HepG2 (cell line): Measurements from ENCODE around the gene PTPRC. TPM values are rescaled to one million over a fixed set of nuclear protein-coding genes. Genes with fewer than 3 reads are reported as not detected.

Experiments used
- ATAC-seq: fragments of 200-7000 bp; cut with Tn5 transposase; 3 replicates; pipeline ENCODE4 v1.9.1; 2020; ENCODE audit warnings: mild to moderate bottlenecking, moderate library complexity
- BruUV-seq: library from RNA; stranded (reverse); fragments of 400-500 nt; replicated peaks from 2 replicates; lab custom pipeline; 2021; lab: Mats Ljungman, UMichigan
- CTCF ChIA-PET: fragments of 300-600 bp; formaldehyde crosslinking; extraction: SDS; loops from one replicate; lab custom pipeline; 2021; ENCODE audit warnings: low total read pairs, inconsistent platforms, low intra/inter-chr PET ratio; lab: Yijun Ruan, JAX
- POLR2A ChIA-PET: fragments of 350-600 bp; sonication (Branson Sonifier 250); formaldehyde crosslinking; loops from one replicate; lab custom pipeline; 2020; ENCODE audit warnings: antibody characterized with exemption, inconsistent platforms; lab: Yijun Ruan, JAX
- DNase-seq: peaks from one replicate; pipeline ENCODE4 v3.0.0-alpha.2; 2015; ENCODE audit warnings: low spot score
- FAIRE-seq: peaks from 3 replicates; lab custom pipeline; 2011; peaks lifted over from hg19 to GRCh38; lab: Jason Lieb, UNC
- H2AFZ ChIP-seq: one replicate; pipeline ENCODE4 v1.6.1; 2011; ENCODE audit warnings: low read length, inconsistent platforms
- H3K27ac ChIP-seq: fragments of 300-600 bp; 3 replicates; pipeline ENCODE4 v1.8.0; 2011; ENCODE audit warnings: mixed run types, mild to moderate bottlenecking, mixed read lengths, low read length, inconsistent platforms; ENCODE audit not compliant: insufficient read depth; ENCODE audit errors: extremely low read length
- H3K27me3 ChIP-seq, 2 experiments: fragments of 200-600 bp in 1 of 2; 2 replicates in 1 of 2; 3 replicates in 1 of 2; pipeline versions ENCODE4 v1.6.0 to v1.8.0; 2011; ENCODE audit warnings: low read length in 2 of 2, mild to moderate bottlenecking in 2 of 2, moderate library complexity in 2 of 2, inconsistent platforms in 1 of 2; ENCODE audit not compliant: insufficient read depth in 2 of 2, control insufficient read depth in 1 of 2
- H3K36me3 ChIP-seq, 2 experiments: fragments of 200-600 bp in 1 of 2; replicated peaks in 1 of 2; 2 replicates in 1 of 2; 3 replicates in 1 of 2; pipeline versions ENCODE4 v1.5.1 to v1.8.0; 2011; ENCODE audit warnings: low read length in 2 of 2, inconsistent platforms in 1 of 2; ENCODE audit not compliant: insufficient read depth in 2 of 2, control insufficient read depth in 1 of 2
- H3K4me1 ChIP-seq: 2 replicates; pipeline ENCODE4 v1.5.1; 2012; ENCODE audit warnings: low read length, inconsistent platforms; ENCODE audit not compliant: insufficient read depth
- H3K4me2 ChIP-seq: 2 replicates; pipeline ENCODE4 v1.6.0; 2011; ENCODE audit warnings: low read depth, low read length, inconsistent platforms
- H3K4me3 ChIP-seq, 3 experiments: fragments of 200-600 bp in 1 of 3; sonication (generic), shearing (Covaris generic) in 1 of 3; replicated peaks in 1 of 3; 2 replicates each; pipeline ENCODE4 v1.5.1; 2011 to 2016; ENCODE audit warnings: low read length in 3 of 3, inconsistent platforms in 2 of 3, low read depth in 2 of 3, mild to moderate bottlenecking in 2 of 3, control low read depth in 1 of 3, mixed read lengths in 1 of 3; ENCODE audit not compliant: insufficient read depth in 1 of 3
- H3K79me2 ChIP-seq: one replicate; pipeline ENCODE4 v1.6.1; 2011; ENCODE audit warnings: low read length, inconsistent platforms; ENCODE audit not compliant: insufficient read depth
- H3K9ac ChIP-seq: 2 replicates; pipeline ENCODE4 v1.6.0; 2011; ENCODE audit warnings: mild to moderate bottlenecking, low read depth, low read length, inconsistent platforms; ENCODE audit not compliant: insufficient read depth
- H3K9me3 ChIP-seq: 2 replicates; pipeline ENCODE4 v1.5.1; 2012; ENCODE audit warnings: mild to moderate bottlenecking, low read length
- H4K20me1 ChIP-seq: 2 replicates; pipeline ENCODE4 v1.6.0; 2011; ENCODE audit warnings: inconsistent platforms, mild to moderate bottlenecking, low read length, moderate library complexity; ENCODE audit not compliant: insufficient read depth
- AGO2 ChIP-seq: fragments of 200-400 bp; formaldehyde crosslinking; optimal IDR thresholded peaks from 2 replicates; pipeline ENCODE3; 2017; ENCODE audit warnings: mild to moderate bottlenecking, low read depth, low read length, moderate library complexity
- CCAR2 ChIP-seq: fragments of 200-400 bp; formaldehyde crosslinking; optimal IDR thresholded peaks from 2 replicates; pipeline ENCODE3; 2018; ENCODE audit warnings: low read depth, mild to moderate bottlenecking, low read length, moderate library complexity
- CCDC6 ChIP-seq: sonication (generic); formaldehyde crosslinking; IDR thresholded peaks from 2 replicates; pipeline ENCODE4 v1.8.1; 2022; ENCODE audit warnings: mild to moderate bottlenecking, missing genetic modification reagents, moderate library complexity
- MED13 ChIP-seq: sonication (generic); formaldehyde crosslinking; IDR thresholded peaks from 2 replicates; pipeline ENCODE4 v1.5.0; 2020; ENCODE audit warnings: missing genetic modification reagents
- RBM22 ChIP-seq: fragments of 200-400 bp; formaldehyde crosslinking; optimal IDR thresholded peaks from 2 replicates; pipeline ENCODE3; 2017; ENCODE audit warnings: mild to moderate bottlenecking, low read length, moderate library complexity
- RORA ChIP-seq: sonication (generic); formaldehyde crosslinking; IDR thresholded peaks from 2 replicates; pipeline ENCODE4 v1.5.0; 2020; ENCODE audit warnings: mild to moderate bottlenecking, missing genetic modification reagents, moderate library complexity
- TBL1XR1 ChIP-seq: fragments of 150-350 bp; IDR thresholded peaks from 2 replicates; pipeline ENCODE4 v1.6.1; 2014; ENCODE audit warnings: borderline replicate concordance, low read length; ENCODE audit not compliant: partially characterized antibody
- ZC3H4 ChIP-seq: sonication (generic); formaldehyde crosslinking; IDR thresholded peaks from 2 replicates; pipeline ENCODE4 v1.4.0; 2020; ENCODE audit warnings: missing genetic modification reagents, borderline replicate concordance
- ZFP90 ChIP-seq: sonication (generic); formaldehyde crosslinking; IDR thresholded peaks from 2 replicates; pipeline ENCODE4 v1.8.0; 2022; ENCODE audit warnings: missing genetic modification reagents, mild to moderate bottlenecking, inconsistent platforms, borderline replicate concordance
- ZNF446 ChIP-seq: sonication (generic); formaldehyde crosslinking; IDR thresholded peaks from 2 replicates; pipeline ENCODE4 v1.5.0; 2020; ENCODE audit warnings: mild to moderate bottlenecking, missing genetic modification reagents
- ZNF629 ChIP-seq: sonication (generic); formaldehyde crosslinking; conservative IDR thresholded peaks from 2 replicates; pipeline ENCODE4 v1.5.0; 2020; ENCODE audit warnings: missing genetic modification reagents
- ZNF891 ChIP-seq: sonication (generic); formaldehyde crosslinking; IDR thresholded peaks from 2 replicates; pipeline ENCODE4 v1.5.0; 2020; ENCODE audit warnings: mild to moderate bottlenecking, missing genetic modification reagents
- in situ Hi-C: cut with HindIII; loops from 2 replicates; pipeline ENCODE4 v1.10.0; 2017; ENCODE audit warnings: low pct_unique_long_range_greater_than_20kb; ENCODE audit not compliant: extremely low pct_ligation_motif_present
- intact Hi-C: fragments of 100-400 bp; cut with micrococcal nuclease; formaldehyde crosslinking; loops from one replicate; pipeline ENCODE4 v1.10.0; 2022; ENCODE audit not compliant: unreplicated experiment
- polyA plus RNA-seq, 8 experiments: library from polyadenylated mRNA; depleted of rRNA in 3 of 8; stranded (reverse) in 7 of 8; unstranded in 1 of 8; fragments of >200 nt; fragmentation: Illumina TruSeq in 4 of 8; extraction: Trizol in 4 of 8; gene quantifications; 2 replicates each; pipeline versions ENCODE4 v1.2.1 to v1.2.3, GENCODE V29; 2011 to 2016; ENCODE audit warnings: low read depth in 4 of 8, missing spikeins in 1 of 8, mixed read lengths in 1 of 8; ENCODE audit not compliant: insufficient read depth in 1 of 8
- total RNA-seq, 5 experiments: library from RNA; depleted of rRNA; stranded (reverse); fragments of >200 nt; fragmentation: Illumina TruSeq; extraction: Trizol; gene quantifications; 2 replicates each; pipeline ENCODE4 v1.2.3, GENCODE V29; 2016; ENCODE audit warnings: low read depth in 1 of 5
- TF ChIP-seq, protein P1 (sequence below): sonication (generic); formaldehyde crosslinking; IDR thresholded peaks from 2 replicates; pipeline ENCODE4 v1.5.0; 2020; ENCODE audit warnings: mild to moderate bottlenecking, missing genetic modification reagents, borderline replicate concordance
- TF ChIP-seq, protein P2 (sequence below): sonication (generic); formaldehyde crosslinking; IDR thresholded peaks from 2 replicates; pipeline ENCODE4 v1.4.0; 2020; ENCODE audit warnings: mild to moderate bottlenecking, missing genetic modification reagents
- TF ChIP-seq, protein P3 (sequence below): fragments of 450-650 bp; IDR thresholded peaks from 2 replicates; pipeline ENCODE4 v1.6.1; 2017; ENCODE audit warnings: mild to moderate bottlenecking
- TF ChIP-seq, protein P4 (sequence below): sonication (generic); formaldehyde crosslinking; IDR thresholded peaks from 2 replicates; pipeline ENCODE4 v1.4.0; 2020; ENCODE audit warnings: mild to moderate bottlenecking, missing genetic modification reagents

Gene PTPRC
- total and polyA plus RNA-seq, 2 of the 13 experiments (the other 11 are each of a cell fraction or from before 2014, with no cell fraction given), result not detected

DNA sequence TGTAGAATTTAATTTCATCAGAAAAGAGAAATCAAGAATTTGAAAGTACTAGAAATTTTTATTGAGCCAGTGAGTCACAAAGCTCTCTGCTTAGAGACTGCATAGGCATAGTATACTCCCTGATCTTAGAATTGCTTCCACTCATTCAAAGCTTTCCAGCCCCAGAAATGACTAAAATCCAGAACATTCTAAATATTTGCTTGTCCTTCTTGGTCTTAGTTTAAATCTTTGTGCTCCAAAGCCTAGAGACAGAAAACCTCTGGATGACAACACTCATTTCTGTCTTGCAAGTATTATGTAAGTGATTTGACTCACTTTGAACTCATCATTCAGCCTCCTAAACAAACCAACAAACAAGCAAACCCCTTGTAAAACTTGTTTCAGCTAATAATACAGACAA lies 74.2 kb downstream of the PTPRC start:
- H3K9me3 ChIP-seq, result no peaks in the 10 kb centered on the region
- H3K27me3 ChIP-seq, result no peaks in the 10 kb centered on the region
- no peak overlapping the region for H3K4me3 ChIP-seq
- H3K79me2 ChIP-seq, result no peaks in the 10 kb centered on the region
- ATAC-seq (no peak), FAIRE-seq (no peak), DNase-seq (no peak)
- no peak overlapping the region for H2AFZ ChIP-seq
- POLR2A ChIA-PET, result no interaction called here
- BruUV-seq, result no TSS peak
- no peak overlapping the region for H3K9ac ChIP-seq
- no peaks in the 10 kb centered on the region for H4K20me1 ChIP-seq
- in situ Hi-C loops (no loop called here), intact Hi-C loops (no loop called here)
- CTCF ChIA-PET, result no interaction called here
- no peaks in the 10 kb centered on the region for H3K36me3 ChIP-seq
- H3K4me2 ChIP-seq, result no peak overlapping the region
- H3K4me1 ChIP-seq, result no peaks in the 10 kb centered on the region
- H3K27ac ChIP-seq, result no peak overlapping the region
- TF ChIP-seq ZNF891 (CRISPR knock-in tag) (no peak), AGO2 (no peak), ZC3H4 (CRISPR knock-in tag) (no peak), ZNF446 (CRISPR knock-in tag) (no peak), CCAR2 (no peak), ZFP90 (CRISPR knock-in tag) (no peak), CCDC6 (CRISPR knock-in tag) (no peak), ZNF629 (CRISPR knock-in tag) (no peak), RBM22 (no peak), RORA (CRISPR knock-in tag) (no peak), TBL1XR1 (no peak), MED13 (no peak)
- TF ChIP-seq, protein P1, sequence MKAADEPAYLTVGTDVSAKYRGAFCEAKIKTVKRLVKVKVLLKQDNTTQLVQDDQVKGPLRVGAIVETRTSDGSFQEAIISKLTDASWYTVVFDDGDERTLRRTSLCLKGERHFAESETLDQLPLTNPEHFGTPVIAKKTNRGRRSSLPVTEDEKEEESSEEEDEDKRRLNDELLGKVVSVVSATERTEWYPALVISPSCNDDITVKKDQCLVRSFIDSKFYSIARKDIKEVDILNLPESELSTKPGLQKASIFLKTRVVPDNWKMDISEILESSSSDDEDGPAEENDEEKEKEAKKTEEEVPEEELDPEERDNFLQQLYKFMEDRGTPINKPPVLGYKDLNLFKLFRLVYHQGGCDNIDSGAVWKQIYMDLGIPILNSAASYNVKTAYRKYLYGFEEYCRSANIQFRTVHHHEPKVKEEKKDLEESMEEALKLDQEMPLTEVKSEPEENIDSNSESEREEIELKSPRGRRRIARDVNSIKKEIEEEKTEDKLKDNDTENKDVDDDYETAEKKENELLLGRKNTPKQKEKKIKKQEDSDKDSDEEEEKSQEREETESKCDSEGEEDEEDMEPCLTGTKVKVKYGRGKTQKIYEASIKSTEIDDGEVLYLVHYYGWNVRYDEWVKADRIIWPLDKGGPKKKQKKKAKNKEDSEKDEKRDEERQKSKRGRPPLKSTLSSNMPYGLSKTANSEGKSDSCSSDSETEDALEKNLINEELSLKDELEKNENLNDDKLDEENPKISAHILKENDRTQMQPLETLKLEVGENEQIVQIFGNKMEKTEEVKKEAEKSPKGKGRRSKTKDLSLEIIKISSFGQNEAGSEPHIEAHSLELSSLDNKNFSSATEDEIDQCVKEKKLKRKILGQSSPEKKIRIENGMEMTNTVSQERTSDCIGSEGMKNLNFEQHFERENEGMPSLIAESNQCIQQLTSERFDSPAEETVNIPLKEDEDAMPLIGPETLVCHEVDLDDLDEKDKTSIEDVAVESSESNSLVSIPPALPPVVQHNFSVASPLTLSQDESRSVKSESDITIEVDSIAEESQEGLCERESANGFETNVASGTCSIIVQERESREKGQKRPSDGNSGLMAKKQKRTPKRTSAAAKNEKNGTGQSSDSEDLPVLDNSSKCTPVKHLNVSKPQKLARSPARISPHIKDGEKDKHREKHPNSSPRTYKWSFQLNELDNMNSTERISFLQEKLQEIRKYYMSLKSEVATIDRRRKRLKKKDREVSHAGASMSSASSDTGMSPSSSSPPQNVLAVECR (CRISPR knock-in tag), result no peak
- TF ChIP-seq, protein P2, sequence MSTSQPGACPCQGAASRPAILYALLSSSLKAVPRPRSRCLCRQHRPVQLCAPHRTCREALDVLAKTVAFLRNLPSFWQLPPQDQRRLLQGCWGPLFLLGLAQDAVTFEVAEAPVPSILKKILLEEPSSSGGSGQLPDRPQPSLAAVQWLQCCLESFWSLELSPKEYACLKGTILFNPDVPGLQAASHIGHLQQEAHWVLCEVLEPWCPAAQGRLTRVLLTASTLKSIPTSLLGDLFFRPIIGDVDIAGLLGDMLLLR (CRISPR knock-in tag), result no peak
- TF ChIP-seq, protein P3, sequence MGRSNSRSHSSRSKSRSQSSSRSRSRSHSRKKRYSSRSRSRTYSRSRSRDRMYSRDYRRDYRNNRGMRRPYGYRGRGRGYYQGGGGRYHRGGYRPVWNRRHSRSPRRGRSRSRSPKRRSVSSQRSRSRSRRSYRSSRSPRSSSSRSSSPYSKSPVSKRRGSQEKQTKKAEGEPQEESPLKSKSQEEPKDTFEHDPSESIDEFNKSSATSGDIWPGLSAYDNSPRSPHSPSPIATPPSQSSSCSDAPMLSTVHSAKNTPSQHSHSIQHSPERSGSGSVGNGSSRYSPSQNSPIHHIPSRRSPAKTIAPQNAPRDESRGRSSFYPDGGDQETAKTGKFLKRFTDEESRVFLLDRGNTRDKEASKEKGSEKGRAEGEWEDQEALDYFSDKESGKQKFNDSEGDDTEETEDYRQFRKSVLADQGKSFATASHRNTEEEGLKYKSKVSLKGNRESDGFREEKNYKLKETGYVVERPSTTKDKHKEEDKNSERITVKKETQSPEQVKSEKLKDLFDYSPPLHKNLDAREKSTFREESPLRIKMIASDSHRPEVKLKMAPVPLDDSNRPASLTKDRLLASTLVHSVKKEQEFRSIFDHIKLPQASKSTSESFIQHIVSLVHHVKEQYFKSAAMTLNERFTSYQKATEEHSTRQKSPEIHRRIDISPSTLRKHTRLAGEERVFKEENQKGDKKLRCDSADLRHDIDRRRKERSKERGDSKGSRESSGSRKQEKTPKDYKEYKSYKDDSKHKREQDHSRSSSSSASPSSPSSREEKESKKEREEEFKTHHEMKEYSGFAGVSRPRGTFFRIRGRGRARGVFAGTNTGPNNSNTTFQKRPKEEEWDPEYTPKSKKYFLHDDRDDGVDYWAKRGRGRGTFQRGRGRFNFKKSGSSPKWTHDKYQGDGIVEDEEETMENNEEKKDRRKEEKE, result no peak
- TF ChIP-seq, protein P4, sequence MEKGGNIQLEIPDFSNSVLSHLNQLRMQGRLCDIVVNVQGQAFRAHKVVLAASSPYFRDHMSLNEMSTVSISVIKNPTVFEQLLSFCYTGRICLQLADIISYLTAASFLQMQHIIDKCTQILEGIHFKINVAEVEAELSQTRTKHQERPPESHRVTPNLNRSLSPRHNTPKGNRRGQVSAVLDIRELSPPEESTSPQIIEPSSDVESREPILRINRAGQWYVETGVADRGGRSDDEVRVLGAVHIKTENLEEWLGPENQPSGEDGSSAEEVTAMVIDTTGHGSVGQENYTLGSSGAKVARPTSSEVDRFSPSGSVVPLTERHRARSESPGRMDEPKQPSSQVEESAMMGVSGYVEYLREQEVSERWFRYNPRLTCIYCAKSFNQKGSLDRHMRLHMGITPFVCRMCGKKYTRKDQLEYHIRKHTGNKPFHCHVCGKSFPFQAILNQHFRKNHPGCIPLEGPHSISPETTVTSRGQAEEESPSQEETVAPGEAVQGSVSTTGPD (CRISPR knock-in tag), result no peak
